ENCODE results near the gene GADD45G. TPM values are rescaled to one million over a fixed set of nuclear protein-coding genes. Genes with fewer than 3 reads are reported as not detected.
A peak's percentile ranks its signal among the peaks of the same experiment; 100 is the strongest.

The GADD45G gene
- total RNA-seq, 1 donor from 2014 or later = 124 TPM

DNA sequence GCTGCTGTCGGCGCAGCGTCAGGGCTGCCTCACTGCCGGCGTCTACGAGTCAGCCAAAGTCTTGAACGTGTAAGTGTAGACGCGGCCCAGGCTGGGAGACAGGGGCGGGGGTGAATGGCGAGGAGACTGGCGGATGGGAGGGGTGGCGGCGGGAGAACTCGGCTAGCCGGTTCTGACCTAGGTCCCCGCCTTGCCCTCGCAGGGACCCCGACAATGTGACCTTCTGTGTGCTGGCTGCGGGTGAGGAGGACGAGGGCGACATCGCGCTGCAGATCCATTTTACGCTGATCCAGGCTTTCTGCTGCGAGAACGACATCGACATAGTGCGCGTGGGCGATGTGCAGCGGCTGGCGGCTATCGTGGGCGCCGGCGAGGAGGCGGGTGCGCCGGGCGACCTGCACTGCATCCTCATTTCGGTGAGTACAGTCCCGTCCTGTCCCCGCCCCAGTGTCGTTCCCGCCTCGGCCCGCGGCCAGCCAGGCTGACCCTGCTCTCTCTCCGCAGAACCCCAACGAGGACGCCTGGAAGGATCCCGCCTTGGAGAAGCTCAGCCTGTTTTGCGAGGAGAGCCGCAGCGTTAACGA, 745 bp downstream of the GADD45G start:
- Mint-ChIP-seq H3K36me3 (ENCODE audit: unreplicated experiment) (no peaks in the 10 kb centered on the region), H3K27me3 (ENCODE audit: unreplicated experiment) (peaks cover 28% of the 10 kb centered on the region), H3K27ac (ENCODE audit: unreplicated experiment) (peak overlapping the region; percentile 99), H3K4me3 (ENCODE audit: unreplicated experiment) (peak overlapping the region; percentile 98), H3K9me3 (ENCODE audit: unreplicated experiment) (peaks cover 35% of the 10 kb centered on the region), H3K4me1 (ENCODE audit: low read depth, unreplicated experiment) (peaks cover 36% of the 10 kb centered on the region)
- DNase-seq = peak; percentile 52
- TF ChIP-seq, protein P1, sequence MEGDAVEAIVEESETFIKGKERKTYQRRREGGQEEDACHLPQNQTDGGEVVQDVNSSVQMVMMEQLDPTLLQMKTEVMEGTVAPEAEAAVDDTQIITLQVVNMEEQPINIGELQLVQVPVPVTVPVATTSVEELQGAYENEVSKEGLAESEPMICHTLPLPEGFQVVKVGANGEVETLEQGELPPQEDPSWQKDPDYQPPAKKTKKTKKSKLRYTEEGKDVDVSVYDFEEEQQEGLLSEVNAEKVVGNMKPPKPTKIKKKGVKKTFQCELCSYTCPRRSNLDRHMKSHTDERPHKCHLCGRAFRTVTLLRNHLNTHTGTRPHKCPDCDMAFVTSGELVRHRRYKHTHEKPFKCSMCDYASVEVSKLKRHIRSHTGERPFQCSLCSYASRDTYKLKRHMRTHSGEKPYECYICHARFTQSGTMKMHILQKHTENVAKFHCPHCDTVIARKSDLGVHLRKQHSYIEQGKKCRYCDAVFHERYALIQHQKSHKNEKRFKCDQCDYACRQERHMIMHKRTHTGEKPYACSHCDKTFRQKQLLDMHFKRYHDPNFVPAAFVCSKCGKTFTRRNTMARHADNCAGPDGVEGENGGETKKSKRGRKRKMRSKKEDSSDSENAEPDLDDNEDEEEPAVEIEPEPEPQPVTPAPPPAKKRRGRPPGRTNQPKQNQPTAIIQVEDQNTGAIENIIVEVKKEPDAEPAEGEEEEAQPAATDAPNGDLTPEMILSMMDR (IDR thresholded peaks at IDR 0.05; ENCODE audit: partially characterized antibody, unreplicated experiment) = no peak

DNA sequence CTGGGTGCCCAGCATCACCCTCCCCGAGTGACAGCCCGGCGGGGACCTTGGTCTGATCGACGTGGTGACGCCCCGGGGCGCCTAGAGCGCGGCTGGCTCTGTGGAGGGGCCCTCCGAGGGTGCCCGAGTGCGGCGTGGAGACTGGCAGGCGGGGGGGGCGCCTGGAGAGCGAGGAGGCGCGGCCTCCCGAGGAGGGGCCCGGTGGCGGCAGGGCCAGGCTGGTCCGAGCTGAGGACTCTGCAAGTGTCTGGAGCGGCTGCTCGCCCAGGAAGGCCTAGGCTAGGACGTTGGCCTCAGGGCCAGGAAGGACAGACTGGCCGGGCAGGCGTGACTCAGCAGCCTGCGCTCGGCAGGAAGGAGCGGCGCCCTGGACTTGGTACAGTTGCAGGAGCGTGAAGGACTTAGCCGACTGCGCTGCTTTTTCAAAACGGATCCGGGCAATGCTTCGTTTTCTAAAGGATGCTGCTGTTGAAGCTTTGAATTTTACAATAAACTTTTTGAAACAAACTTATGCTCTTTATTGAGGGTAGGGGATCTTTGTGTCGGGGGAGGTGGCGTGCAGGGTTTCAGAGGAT, 1.3 kb downstream of the GADD45G start:
- peak; percentile 67 for DNase-seq
- TF ChIP-seq, protein P1 (IDR thresholded peaks at IDR 0.05; ENCODE audit: partially characterized antibody, unreplicated experiment) = no peak
- Mint-ChIP-seq H3K36me3 (ENCODE audit: unreplicated experiment) (no peaks in the 10 kb centered on the region), H3K27me3 (ENCODE audit: unreplicated experiment) (peaks cover 28% of the 10 kb centered on the region), H3K4me1 (ENCODE audit: low read depth, unreplicated experiment) (peaks cover 35% of the 10 kb centered on the region), H3K9me3 (ENCODE audit: unreplicated experiment) (peaks cover 35% of the 10 kb centered on the region), H3K4me3 (ENCODE audit: unreplicated experiment) (peak overlapping the region; percentile 98), H3K27ac (ENCODE audit: unreplicated experiment) (peak overlapping the region; percentile 99)

DNA sequence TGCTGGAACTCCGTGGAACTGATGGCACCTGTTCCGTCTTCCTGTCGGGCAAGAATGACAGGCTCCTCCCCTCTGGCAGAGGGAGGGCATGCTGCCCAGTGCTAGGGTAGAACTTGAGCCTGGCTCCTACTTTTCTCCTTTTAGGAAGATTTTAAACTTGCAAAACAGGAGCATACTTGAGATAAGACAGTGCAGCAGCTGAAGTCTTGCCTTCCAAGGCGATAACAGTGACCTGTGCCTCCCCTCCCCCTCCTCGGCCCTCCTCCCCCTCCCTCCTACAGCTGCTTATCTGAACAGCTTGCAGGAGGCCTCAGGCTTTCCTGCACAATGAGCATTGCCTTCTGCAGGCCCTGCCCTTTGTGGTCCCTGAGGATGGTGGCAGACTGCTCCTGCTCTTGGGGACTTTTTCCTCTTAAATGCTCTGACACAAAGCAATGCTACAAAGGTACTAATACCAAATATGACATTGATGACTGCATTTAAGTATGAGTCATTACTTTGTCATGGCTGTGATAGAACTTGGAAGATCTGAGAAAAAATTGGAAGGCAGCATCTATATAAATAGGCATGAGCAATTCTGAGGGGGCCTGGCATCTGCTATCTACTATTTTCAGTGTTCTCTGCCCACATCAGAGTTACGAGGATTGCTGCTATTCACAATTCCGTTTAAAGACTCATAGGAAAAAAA, 2.0 kb downstream of the GADD45G start:
- Mint-ChIP-seq H3K9me3 (ENCODE audit: unreplicated experiment) (peaks cover 32% of the 10 kb centered on the region), H3K27ac (ENCODE audit: unreplicated experiment) (peak overlapping the region; percentile 99), H3K27me3 (ENCODE audit: unreplicated experiment) (peaks cover 28% of the 10 kb centered on the region), H3K36me3 (ENCODE audit: unreplicated experiment) (no peaks in the 10 kb centered on the region), H3K4me3 (ENCODE audit: unreplicated experiment) (peak overlapping the region; percentile 98), H3K4me1 (ENCODE audit: low read depth, unreplicated experiment) (peaks cover 37% of the 10 kb centered on the region)
- peak; percentile 83 for DNase-seq
- TF ChIP-seq, protein P1 (IDR thresholded peaks at IDR 0.05; ENCODE audit: partially characterized antibody, unreplicated experiment) = no peak

DNA sequence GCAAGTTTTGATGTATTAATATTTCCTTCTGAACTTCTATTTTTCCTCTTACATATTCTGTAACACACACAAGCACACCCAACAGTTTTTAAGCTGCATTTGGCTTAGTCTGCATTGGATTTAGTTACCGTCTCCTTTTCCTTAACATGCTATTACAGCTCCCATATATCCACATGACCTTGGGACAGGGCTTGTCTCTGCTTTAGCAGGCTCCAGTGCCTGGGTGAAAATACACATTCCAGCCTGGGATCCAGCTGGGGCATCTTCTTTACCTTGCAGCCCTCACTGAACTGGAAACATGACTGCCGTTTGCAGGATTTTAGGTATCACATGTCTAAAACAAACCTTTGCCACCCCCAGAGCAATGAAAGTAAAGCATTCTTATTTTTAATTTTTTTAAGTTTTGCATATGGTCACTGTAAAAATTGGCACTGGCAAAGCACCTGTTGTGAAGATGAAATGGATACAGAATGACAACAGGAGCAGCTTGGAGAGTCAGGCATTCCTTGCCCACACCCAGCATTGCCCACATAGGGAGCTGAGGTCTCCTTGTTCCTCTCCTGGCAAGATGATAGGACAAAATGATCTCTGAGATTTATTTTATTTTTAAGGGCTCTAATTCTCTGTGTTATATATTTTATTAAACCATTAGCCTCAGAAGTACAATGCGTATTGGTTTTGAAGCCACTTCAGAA, 4.0 kb downstream of the GADD45G start:
- Mint-ChIP-seq H3K9me3 (ENCODE audit: unreplicated experiment) (peaks cover 31% of the 10 kb centered on the region), H3K27me3 (ENCODE audit: unreplicated experiment) (peaks cover 22% of the 10 kb centered on the region), H3K36me3 (ENCODE audit: unreplicated experiment) (peaks cover 5% of the 10 kb centered on the region), H3K27ac (ENCODE audit: unreplicated experiment) (peak overlapping the region; percentile 76), H3K4me1 (ENCODE audit: low read depth, unreplicated experiment) (peaks cover 23% of the 10 kb centered on the region), H3K4me3 (ENCODE audit: unreplicated experiment) (peak overlapping the region; percentile 63)
- no peak for DNase-seq
- TF ChIP-seq, protein P1 (IDR thresholded peaks at IDR 0.05; ENCODE audit: partially characterized antibody, unreplicated experiment) = no peak
